Activated naive CD4-positive, alpha-beta T cell treated with anti-CD3 and anti-CD28 coated beads for 36 hours (primary cell): ENCODE measurements around the gene EIF4EBP2. TPM values are rescaled to one million over a fixed set of nuclear protein-coding genes. Genes with fewer than 3 reads are reported as not detected.

ENCODE experiments used
- CTCF ChIA-PET: fragments of 350-600 bp; sonication (Branson Sonifier 250); formaldehyde crosslinking; loops from one replicate; lab custom pipeline; 2021; ENCODE audit warnings: antibody characterized with exemption; lab: Charles Lee
- DNase-seq: peaks from one replicate; pipeline ENCODE4 v3.0.0-alpha.2; 2020
- H3K27ac Mint-ChIP-seq: one replicate; pipeline ENCODE4 v1.8.0; 2021; ENCODE audit warnings: mild to moderate bottlenecking, mixed read lengths
- H3K27me3 Mint-ChIP-seq: one replicate; pipeline ENCODE4 v1.8.0; 2021; ENCODE audit warnings: low read depth, mixed read lengths
- H3K36me3 Mint-ChIP-seq: one replicate; pipeline ENCODE4 v1.8.0; 2021; ENCODE audit warnings: low read depth, mixed read lengths
- H3K4me1 Mint-ChIP-seq: one replicate; pipeline ENCODE4 v1.8.0; 2021; ENCODE audit warnings: low read depth, mixed read lengths
- H3K4me3 Mint-ChIP-seq: one replicate; pipeline ENCODE4 v1.8.0; 2021; ENCODE audit warnings: mild to moderate bottlenecking, moderate library complexity, mixed read lengths
- H3K9me3 Mint-ChIP-seq: one replicate; pipeline ENCODE4 v1.8.0; 2021; ENCODE audit warnings: mixed read lengths
- intact Hi-C: fragments of 100-400 bp; cut with micrococcal nuclease; formaldehyde crosslinking; loops from one replicate; pipeline ENCODE4 v1.15.1; 2023
- total RNA-seq, 2 experiments: library from RNA; stranded (reverse); gene quantifications; one replicate each; pipeline ENCODE4 v1.2.3, GENCODE V29; 2021

Gene EIF4EBP2, protein sequence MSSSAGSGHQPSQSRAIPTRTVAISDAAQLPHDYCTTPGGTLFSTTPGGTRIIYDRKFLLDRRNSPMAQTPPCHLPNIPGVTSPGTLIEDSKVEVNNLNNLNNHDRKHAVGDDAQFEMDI
- 10 to 100 TPM; 20.0 to 21.0 TPM for total RNA-seq

DNA sequence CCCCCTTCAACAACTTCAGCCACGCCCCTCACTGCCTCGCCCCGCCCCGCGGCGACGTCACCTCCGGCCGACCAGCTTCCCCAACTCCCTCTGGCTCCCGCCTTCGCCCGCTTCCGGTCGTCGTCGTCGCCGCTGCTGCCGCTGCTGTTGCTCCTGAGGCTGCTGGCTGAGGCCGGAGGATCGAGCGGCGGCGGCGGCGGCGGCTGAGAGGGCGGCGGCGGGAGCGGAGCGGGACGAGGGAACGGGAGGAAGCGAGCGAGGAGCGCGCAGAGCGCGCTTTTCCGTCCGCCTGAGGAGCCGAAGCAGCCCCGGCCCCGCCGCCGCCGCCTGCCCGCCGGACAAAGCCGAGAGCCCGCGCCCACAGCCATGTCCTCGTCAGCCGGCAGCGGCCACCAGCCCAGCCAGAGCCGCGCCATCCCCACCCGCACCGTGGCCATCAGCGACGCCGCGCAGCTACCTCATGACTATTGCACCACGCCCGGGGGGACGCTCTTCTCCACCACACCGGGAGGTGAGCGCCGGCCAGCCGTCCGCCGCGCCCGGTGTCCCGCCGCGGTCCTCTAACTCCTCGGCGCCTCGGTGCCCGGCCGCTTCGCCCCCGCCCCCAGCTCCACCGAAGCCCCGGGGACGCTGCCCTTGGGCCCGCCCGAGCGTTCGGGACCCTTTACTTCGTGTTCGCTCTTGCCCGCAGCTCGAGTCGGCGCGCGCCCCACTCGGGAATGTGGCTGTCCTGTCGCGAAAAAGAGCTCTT lies at the start of gene EIF4EBP2:
EIF4EBP2 (plus strand) TSS at position 110 of the 751 bp plus-strand sequence; CDS start at position 367, 257 bp downstream.
- peak within 1 kb of the TSS; percentile 98 for H3K4me3 Mint-ChIP-seq
- H3K27ac Mint-ChIP-seq: peak within 1 kb of the TSS; percentile 90
- peaks cover 9% of the 10 kb centered on the region for H3K36me3 Mint-ChIP-seq
- no peaks in the 10 kb centered on the region for H3K27me3 Mint-ChIP-seq
- H3K4me1 Mint-ChIP-seq: peaks cover 37% of the 10 kb centered on the region
- H3K9me3 Mint-ChIP-seq: no peaks in the 10 kb centered on the region
- intact Hi-C loops: loop anchor here (1.0 to 5.0 kb wide), 5 partner anchors 22 to 412 kb away; partner anchors contain the start of genes LRRC20 and PPA1
- CTCF ChIA-PET: interaction anchor here (0.7 to 1.6 kb wide), 8 partner anchors 10 to 73 kb away, joined by 3 to 6 read pairs (median 3); no protein-coding TSS in a partner anchor
- peak; percentile 99 for DNase-seq

DNA sequence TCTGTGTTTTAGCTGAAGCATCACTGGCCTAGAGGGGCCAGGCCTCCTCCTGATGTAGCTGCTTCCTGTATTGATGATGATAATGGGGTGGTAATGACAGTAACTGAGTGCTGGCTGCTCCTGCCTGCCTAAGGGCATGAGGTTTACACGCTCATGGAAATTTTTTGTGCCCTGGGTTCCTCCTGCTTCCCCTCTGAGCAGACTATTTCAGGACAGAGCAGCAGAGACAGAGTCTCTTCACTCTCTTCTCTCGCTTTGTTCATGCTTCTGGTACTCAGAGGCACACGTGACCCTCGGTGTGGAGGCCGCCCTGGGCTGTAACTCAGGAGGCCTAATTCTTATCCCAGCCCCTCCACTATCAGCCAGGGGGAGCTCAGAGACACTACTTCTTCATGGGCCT lies 49.4 kb upstream of the EIF4EBP2 start:
- no peak for DNase-seq
- CTCF ChIA-PET: interaction anchor here (1.0 to 3.4 kb wide), 7 partner anchors 10 to 133 kb away, joined by 3 to 21 read pairs (median 4); no protein-coding TSS in a partner anchor
- Mint-ChIP-seq H3K4me3 (no peak overlapping the region), H3K4me1 (peaks cover 21% of the 10 kb centered on the region), H3K9me3 (no peaks in the 10 kb centered on the region), H3K27ac (no peak overlapping the region), H3K27me3 (no peaks in the 10 kb centered on the region), H3K36me3 (no peaks in the 10 kb centered on the region)
- intact Hi-C loops: loop anchor here (2.0 kb wide), 1 partner anchor 82 kb away; no protein-coding TSS in a partner anchor

DNA sequence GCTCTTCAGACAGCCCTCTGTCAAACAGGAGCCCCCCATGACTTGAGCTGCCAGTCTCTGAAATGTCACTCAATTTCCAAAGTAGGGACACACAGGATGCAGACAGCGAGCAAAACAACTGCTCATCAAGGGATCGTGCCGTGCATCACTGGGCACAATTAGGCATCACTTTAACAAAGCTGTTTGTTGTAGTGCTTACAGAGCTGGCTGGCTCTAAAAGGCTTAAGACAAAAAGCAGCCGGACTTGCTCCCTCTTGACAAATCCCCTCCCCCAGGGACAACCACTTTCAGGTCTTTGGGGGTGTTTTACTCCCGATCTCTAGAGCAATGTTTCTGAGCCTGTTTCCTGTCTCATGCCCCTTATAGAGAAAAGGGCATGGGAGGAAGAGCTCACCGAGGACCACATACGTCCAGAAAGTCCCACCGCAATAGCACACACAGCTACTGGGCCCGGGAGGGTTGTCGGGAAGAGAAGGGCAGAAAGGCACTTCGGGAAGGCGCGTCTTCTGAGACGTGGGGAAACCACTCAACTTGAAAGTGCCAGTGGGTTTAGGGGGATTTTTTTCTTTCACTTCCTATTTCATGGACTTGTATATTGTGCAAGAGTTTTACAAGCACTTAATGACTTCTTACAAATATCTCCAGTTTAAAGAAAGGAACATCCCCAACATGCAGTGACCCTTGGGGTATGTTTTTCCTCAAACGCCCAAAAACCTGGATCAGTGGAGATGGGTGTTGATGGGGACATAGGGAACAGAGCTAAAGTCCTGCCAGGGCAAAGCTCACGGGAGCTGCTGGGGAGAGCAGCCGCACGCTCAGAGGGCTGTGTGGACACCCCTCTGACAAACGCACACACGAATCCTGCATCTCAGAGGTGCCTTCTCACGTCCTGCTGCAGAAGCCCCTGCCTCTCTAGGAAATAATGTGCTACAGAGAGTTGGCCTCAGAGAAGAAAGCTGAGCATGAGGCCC lies 48.6 kb upstream of the EIF4EBP2 start:
- intact Hi-C loops: loop anchor here (2.0 kb wide), 1 partner anchor 83 kb away; no protein-coding TSS in a partner anchor
- Mint-ChIP-seq H3K4me3 (peak overlapping the region; percentile 53), H3K9me3 (no peaks in the 10 kb centered on the region), H3K4me1 (peaks cover 21% of the 10 kb centered on the region), H3K36me3 (no peaks in the 10 kb centered on the region), H3K27me3 (no peaks in the 10 kb centered on the region), H3K27ac (peak overlapping the region; percentile 61)
- CTCF ChIA-PET: interaction anchor here (0.8 to 3.4 kb wide), 9 partner anchors 9 to 134 kb away, joined by 3 to 21 read pairs (median 4); no protein-coding TSS in a partner anchor
- peak; percentile 52 for DNase-seq

DNA sequence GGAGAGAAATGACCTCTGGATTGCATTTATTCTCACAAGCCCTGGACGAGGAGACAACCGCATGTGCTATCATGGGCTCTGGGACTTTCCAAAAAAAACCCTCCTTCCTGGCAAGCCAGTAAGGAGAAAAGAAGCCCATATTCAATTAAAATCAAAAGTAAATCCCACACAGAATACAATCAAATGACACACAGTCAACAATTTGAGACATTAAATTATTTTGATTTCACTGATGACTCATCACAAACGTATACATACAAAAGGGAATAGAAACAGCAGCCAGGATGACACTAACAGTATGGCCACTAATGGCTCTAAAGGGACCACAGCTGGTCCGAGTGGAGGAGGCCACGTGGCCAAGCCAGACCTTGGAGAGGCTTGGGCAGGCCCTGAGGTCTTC lies 46.4 kb upstream of the EIF4EBP2 start:
- Mint-ChIP-seq H3K36me3 (no peaks in the 10 kb centered on the region), H3K9me3 (no peaks in the 10 kb centered on the region), H3K4me3 (no peak overlapping the region), H3K27me3 (no peaks in the 10 kb centered on the region), H3K4me1 (peaks cover 21% of the 10 kb centered on the region), H3K27ac (no peak overlapping the region)
- CTCF ChIA-PET: no interaction called here
- DNase-seq: no peak
- intact Hi-C loops: no loop called here

DNA sequence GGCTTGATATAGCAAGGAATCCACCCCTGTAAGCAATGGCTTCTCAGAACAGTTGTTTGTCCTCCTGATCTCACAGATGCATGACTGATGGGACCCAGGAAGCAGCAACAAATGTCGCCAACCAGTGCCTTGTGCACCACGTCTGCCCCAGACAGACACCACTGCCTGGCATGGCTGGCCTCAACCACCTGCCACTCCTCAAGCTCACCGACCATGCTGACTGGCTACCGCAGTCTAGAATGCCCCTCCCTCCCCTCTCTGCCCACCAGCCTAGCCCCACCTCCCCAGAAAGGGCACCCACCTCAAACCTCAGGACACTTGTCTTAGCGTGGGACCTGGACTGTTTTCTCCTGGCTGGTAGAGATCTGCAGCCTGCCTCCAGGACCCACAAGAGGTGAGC lies 45.5 kb upstream of the EIF4EBP2 start:
- H3K27me3 Mint-ChIP-seq: no peaks in the 10 kb centered on the region
- no peak overlapping the region for H3K4me3 Mint-ChIP-seq
- no peaks in the 10 kb centered on the region for H3K36me3 Mint-ChIP-seq
- intact Hi-C loops: no loop called here
- CTCF ChIA-PET: interaction anchor here (0.6 to 1.3 kb wide), 5 partner anchors 11 to 488 kb away, joined by 3 to 5 read pairs (median 4); no protein-coding TSS in a partner anchor
- H3K27ac Mint-ChIP-seq: no peak overlapping the region
- H3K9me3 Mint-ChIP-seq: no peaks in the 10 kb centered on the region
- peaks cover 21% of the 10 kb centered on the region for H3K4me1 Mint-ChIP-seq
- DNase-seq: no peak

DNA sequence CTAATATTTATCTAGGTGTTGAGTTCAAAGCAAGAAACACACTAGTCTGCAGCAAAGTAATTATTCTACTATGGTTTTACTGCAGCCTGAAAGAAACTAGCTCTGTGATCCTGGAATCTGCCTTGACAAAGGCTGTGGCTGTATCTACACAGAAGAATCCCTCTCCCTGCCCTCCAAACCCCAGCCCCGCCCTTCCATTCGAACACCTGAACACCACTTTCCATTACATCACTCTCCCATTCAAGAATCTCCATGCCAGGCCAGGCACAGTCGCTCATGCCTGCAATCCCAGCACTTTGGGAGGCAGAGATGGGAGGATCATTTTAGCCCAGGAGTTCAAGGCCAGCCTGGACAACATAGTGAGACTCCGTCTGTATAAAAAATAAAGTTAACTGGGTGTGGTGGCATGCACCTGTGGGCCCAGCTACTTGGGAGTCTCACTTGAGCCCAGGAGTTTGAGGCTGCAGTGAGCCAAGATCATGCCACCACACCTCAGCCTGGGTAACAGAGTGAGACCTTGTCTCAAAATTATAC lies 44.9 kb upstream of the EIF4EBP2 start:
- Mint-ChIP-seq H3K9me3 (no peaks in the 10 kb centered on the region), H3K4me1 (peaks cover 24% of the 10 kb centered on the region), H3K27me3 (no peaks in the 10 kb centered on the region), H3K4me3 (no peak overlapping the region), H3K36me3 (no peaks in the 10 kb centered on the region), H3K27ac (no peak overlapping the region)
- CTCF ChIA-PET: interaction anchor here (0.6 to 1.3 kb wide), 5 partner anchors 10 to 489 kb away, joined by 3 to 5 read pairs (median 4); no protein-coding TSS in a partner anchor
- intact Hi-C loops: no loop called here
- DNase-seq: no peak

DNA sequence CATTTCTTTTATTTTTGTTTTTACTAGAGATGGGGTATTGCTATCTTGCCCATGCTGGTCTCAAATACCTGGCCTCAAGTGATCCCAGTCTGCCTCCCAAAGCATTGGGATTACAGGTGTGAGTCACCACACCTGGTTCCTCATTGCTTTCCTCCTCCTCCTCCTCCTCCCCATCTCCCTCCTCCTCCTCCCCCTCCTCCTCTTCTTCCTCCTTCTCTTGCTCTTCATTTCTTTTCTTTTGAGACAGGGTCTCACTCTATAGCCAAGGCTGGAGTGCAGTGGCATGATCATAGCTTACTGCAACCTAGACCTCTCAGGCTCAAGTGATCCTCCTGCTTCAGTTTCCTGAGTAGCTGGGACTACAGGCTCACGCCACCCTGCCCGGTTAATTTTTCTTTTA lies 43.7 kb upstream of the EIF4EBP2 start:
- Mint-ChIP-seq H3K9me3 (no peaks in the 10 kb centered on the region), H3K27ac (no peak overlapping the region), H3K4me3 (no peak overlapping the region), H3K4me1 (peaks cover 24% of the 10 kb centered on the region), H3K27me3 (no peaks in the 10 kb centered on the region), H3K36me3 (peaks cover 3% of the 10 kb centered on the region)
- intact Hi-C loops: loop anchor here (5.0 kb wide), 1 partner anchor 268 kb away; no protein-coding TSS in a partner anchor
- DNase-seq: no peak
- CTCF ChIA-PET: no interaction called here

DNA sequence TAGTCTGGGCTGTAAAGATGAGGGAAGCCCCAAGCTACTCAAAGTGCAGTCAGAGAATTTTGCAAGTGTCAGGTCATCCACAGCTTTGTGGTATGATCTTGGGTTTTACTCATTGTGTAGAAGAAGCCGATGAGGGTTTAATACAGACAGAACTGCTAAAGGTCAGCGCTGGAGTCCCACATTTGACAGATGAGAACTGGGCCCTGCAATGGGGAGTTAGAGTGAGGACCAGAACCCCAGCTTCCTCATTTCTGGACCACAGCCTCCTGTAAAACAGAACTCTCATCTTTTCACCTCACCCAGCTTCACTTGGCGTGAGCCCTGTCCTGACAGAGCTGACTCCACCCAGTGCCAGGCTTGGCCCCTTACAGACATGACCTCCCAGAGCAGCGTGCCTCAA lies 41.6 kb upstream of the EIF4EBP2 start:
- Mint-ChIP-seq H3K27me3 (no peaks in the 10 kb centered on the region), H3K4me1 (peaks cover 15% of the 10 kb centered on the region), H3K27ac (no peak overlapping the region), H3K36me3 (peaks cover 3% of the 10 kb centered on the region), H3K4me3 (no peak overlapping the region), H3K9me3 (no peaks in the 10 kb centered on the region)
- CTCF ChIA-PET: interaction anchor here (1.8 to 6.0 kb wide), 2 partner anchors 140 to 143 kb away, joined by 5 to 100 read pairs; no protein-coding TSS in a partner anchor
- DNase-seq: no peak
- intact Hi-C loops: loop anchor here (5.0 kb wide), 1 partner anchor 270 kb away; no protein-coding TSS in a partner anchor

DNA sequence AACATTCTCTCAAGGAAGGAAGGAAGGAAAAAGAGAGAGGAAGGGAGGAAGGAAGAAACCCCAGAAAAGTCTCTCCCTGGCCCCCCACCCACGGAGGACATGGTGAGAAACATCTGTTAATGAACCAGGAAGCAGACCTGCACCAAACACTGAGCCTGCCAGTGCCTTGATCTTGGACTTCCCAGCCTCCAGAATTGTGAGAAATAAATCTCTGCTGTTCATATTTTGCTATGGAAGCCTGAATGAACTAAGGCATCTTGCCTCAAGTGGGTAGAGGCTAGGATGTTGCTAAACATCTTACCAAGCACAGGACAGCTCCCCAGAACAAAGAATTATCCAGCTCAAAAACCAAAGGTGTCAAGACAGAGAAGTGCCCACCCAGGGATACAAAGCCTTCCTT lies 40.7 kb upstream of the EIF4EBP2 start:
- no peaks in the 10 kb centered on the region for H3K27me3 Mint-ChIP-seq
- CTCF ChIA-PET: interaction anchor here (0.6 to 6.0 kb wide), 14 partner anchors 8 to 435 kb away, joined by 3 to 100 read pairs (median 12); partner anchors contain the start of gene TYSND1

DNA sequence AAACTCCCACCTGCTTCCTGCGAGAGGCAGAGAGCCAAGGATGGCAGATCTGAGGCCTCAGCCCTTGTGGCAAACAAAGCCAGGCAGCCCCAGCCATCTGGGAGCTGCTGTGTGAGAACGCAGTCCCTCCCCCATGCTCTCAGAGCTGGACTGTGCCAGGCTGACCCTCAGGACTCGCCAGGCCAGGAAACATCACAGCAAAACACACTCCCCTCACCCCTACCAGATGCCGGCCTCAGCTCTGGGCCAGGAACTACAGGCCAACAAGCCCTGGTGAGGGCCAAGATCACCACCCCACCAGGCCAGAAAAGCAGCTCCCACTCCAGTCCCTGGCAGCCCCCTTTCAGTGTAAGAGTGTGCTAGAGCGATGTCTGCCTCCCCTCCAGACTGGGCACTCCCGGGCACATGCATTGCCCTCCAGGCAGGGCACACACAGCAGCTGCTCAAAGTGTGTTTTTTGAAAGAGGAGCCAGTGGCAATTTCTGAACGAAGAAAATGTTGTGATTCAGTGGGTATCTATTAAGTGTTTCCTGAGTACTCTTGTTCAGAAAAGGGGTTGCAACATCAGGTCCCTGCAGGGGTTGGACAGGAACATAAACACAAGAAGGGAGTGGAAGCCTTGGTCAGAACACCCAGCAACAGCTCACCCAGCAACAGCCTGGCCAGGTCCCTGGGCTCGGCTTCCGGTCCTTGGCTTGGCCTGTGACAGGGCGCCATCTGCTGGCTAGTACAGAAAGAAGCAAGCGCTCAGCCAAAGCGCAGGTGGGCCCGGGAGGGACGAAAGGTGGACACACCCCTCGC lies 39.8 kb upstream of the EIF4EBP2 start:
- peak; percentile 92 for DNase-seq
- CTCF ChIA-PET: interaction anchor here (0.6 to 6.0 kb wide), 41 partner anchors 9 to 874 kb away, joined by 3 to 100 read pairs (median 5); partner anchors contain the start of genes PPA1 and TYSND1
- intact Hi-C loops: loop anchor here (1.0 to 5.0 kb wide), 4 partner anchors 91 to 272 kb away; partner anchors contain the start of gene TYSND1
- H3K9me3 Mint-ChIP-seq: no peaks in the 10 kb centered on the region
- peaks cover 10% of the 10 kb centered on the region for H3K4me1 Mint-ChIP-seq
- no peak overlapping the region for H3K4me3 Mint-ChIP-seq
- H3K36me3 Mint-ChIP-seq: peaks cover 3% of the 10 kb centered on the region
- H3K27me3 Mint-ChIP-seq: no peaks in the 10 kb centered on the region
- H3K27ac Mint-ChIP-seq: no peak overlapping the region

More for the DNA sequence above, 40.7 kb upstream of the EIF4EBP2 start:
- no peak for DNase-seq
- peaks cover 10% of the 10 kb centered on the region for H3K4me1 Mint-ChIP-seq
- H3K9me3 Mint-ChIP-seq: no peaks in the 10 kb centered on the region
- H3K36me3 Mint-ChIP-seq: peaks cover 3% of the 10 kb centered on the region
- no peak overlapping the region for H3K27ac Mint-ChIP-seq
- no peak overlapping the region for H3K4me3 Mint-ChIP-seq
- intact Hi-C loops: loop anchor here (5.0 kb wide), 1 partner anchor 271 kb away; no protein-coding TSS in a partner anchor
